Measurements from ENCODE around the gene RABIF. TPM values are rescaled to one million over a fixed set of nuclear protein-coding genes. Genes with fewer than 3 reads are reported as not detected.

Gene RABIF
- total RNA-seq, 1 donor from 2014 or later: 8.3 TPM

- no peaks in the 10 kb centered on the region for H3K36me3 ChIP-seq
- H3K27ac ChIP-seq: no peak overlapping the region
- H3K9me3 ChIP-seq: no peaks in the 10 kb centered on the region
- H3K4me1 ChIP-seq: peaks cover 17% of the 10 kb centered on the region
- no peak for DNase-seq
- ATAC-seq: no peak
- TF ChIP-seq CTCF (IDR thresholded peaks at IDR 0.05): no peak
- no peaks in the 10 kb centered on the region for H3K27me3 ChIP-seq (ENCODE audit: low read depth)
- H3K4me3 ChIP-seq: no peak overlapping the region
- intact Hi-C loops (cut with DNase I): no loop called here
Observed at GRCh38 chr1:202857136-202857610, 31.8 kb downstream of the RABIF start.

- intact Hi-C loops (cut with DNase I): no loop called here
- Histone ChIP-seq H3K27me3 (ENCODE audit: low read depth) (no peaks in the 10 kb centered on the region), H3K9me3 (no peaks in the 10 kb centered on the region), H3K36me3 (no peaks in the 10 kb centered on the region), H3K4me1 (peaks cover 11% of the 10 kb centered on the region), H3K27ac (no peak overlapping the region), H3K4me3 (no peak overlapping the region)
- TF ChIP-seq CTCF (IDR thresholded peaks at IDR 0.05): no peak
- ATAC-seq (no peak), DNase-seq (no peak)
Observed at GRCh38 chr1:202856014-202856413, 32.9 kb downstream of the RABIF start.

- intact Hi-C loops (cut with DNase I): no loop called here
- no peak for DNase-seq
- H3K36me3 ChIP-seq: no peaks in the 10 kb centered on the region
Observed at GRCh38 chr1:202854787-202855186, 34.2 kb downstream of the RABIF start.

GRCh38 chr1:202852163-202852904, 36.6 kb downstream of the RABIF start:
- intact Hi-C loops (cut with DNase I): no loop called here
- Histone ChIP-seq H3K4me1 (no peaks in the 10 kb centered on the region), H3K27ac (no peak overlapping the region), H3K4me3 (no peak overlapping the region), H3K27me3 (ENCODE audit: low read depth) (no peaks in the 10 kb centered on the region), H3K9me3 (no peaks in the 10 kb centered on the region), H3K36me3 (no peaks in the 10 kb centered on the region)
- peak; percentile 48 for TF ChIP-seq CTCF (IDR thresholded peaks at IDR 0.05)
- DNase-seq (no peak), ATAC-seq (peak; percentile 75 to 80)

More at GRCh38 chr1:202854787-202855186, 34.2 kb downstream of the RABIF start:
- Histone ChIP-seq H3K4me1 (peaks cover 6% of the 10 kb centered on the region), H3K27me3 (ENCODE audit: low read depth) (no peaks in the 10 kb centered on the region), H3K4me3 (no peak overlapping the region), H3K27ac (no peak overlapping the region), H3K9me3 (no peaks in the 10 kb centered on the region)
- TF ChIP-seq CTCF (IDR thresholded peaks at IDR 0.05): no peak
- ATAC-seq: no peak

GRCh38 chr1:202850593-202851362, 38.2 kb downstream of the RABIF start:
- H3K4me3 ChIP-seq: no peak overlapping the region
- H3K36me3 ChIP-seq: no peaks in the 10 kb centered on the region
- intact Hi-C loops (cut with DNase I): no loop called here
- H3K9me3 ChIP-seq: no peaks in the 10 kb centered on the region
- no peak for ATAC-seq
- no peak overlapping the region for H3K27ac ChIP-seq
- no peaks in the 10 kb centered on the region for H3K4me1 ChIP-seq
- DNase-seq: no peak
- no peaks in the 10 kb centered on the region for H3K27me3 ChIP-seq (ENCODE audit: low read depth)
- no peak for TF ChIP-seq CTCF (IDR thresholded peaks at IDR 0.05)
